ENCODE results near the gene MMEL1. TPM values are rescaled to one million over a fixed set of nuclear protein-coding genes. Genes with fewer than 3 reads are reported as not detected.

MMEL1 gene
- total and polyA plus RNA-seq, 11 donors, result 0.30 to 2.6 (median 0.97) TPM; not detected in 5

DNA sequence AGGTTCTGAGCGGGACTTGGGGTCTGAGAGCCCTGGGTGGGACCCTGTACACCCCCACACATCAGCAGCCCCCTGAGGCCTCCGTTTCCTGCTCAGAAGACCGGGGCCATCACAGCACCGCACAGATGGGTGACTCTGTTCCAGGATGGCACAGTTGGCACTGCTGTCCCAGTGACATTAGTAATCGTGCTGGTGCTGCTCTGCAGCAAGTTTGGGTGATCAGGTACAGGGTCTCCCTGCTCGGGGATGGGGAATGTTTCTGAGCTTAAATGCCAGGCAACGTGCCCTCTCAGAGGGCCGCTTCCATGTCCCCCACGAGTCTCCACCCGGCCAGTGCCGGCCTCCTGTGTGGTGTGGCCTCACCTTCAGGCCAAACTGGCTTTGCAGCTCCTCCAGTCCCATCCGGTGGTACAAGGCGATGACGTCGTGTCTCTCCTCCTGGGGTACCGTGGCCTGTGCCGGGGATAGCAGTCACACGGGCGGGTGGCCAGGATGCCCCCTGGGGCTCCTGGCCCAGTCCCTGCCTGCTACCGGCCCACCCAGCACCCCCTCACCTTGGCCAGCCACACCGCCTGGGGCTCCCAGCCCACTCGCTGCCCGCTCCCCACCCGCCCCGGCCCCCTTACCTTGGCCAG, 29.2 kb downstream of the MMEL1 start:
- TF ChIP-seq POLR2A (IDR thresholded peaks at IDR 0.05), result no peak
- TF ChIP-seq, protein P1, sequence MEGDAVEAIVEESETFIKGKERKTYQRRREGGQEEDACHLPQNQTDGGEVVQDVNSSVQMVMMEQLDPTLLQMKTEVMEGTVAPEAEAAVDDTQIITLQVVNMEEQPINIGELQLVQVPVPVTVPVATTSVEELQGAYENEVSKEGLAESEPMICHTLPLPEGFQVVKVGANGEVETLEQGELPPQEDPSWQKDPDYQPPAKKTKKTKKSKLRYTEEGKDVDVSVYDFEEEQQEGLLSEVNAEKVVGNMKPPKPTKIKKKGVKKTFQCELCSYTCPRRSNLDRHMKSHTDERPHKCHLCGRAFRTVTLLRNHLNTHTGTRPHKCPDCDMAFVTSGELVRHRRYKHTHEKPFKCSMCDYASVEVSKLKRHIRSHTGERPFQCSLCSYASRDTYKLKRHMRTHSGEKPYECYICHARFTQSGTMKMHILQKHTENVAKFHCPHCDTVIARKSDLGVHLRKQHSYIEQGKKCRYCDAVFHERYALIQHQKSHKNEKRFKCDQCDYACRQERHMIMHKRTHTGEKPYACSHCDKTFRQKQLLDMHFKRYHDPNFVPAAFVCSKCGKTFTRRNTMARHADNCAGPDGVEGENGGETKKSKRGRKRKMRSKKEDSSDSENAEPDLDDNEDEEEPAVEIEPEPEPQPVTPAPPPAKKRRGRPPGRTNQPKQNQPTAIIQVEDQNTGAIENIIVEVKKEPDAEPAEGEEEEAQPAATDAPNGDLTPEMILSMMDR (IDR thresholded peaks at IDR 0.05), result no peak
- peaks cover 0 to 32% (median 0%) of the 10 kb centered on the region in 9 donors for H3K27me3 ChIP-seq
- H3K4me3 ChIP-seq, result no peak overlapping the region
- intact Hi-C loops (cut with DNase I), result no loop called here
- no peak for ATAC-seq
- H3K9me3 ChIP-seq, result peaks cover 0 to 14% (median 6%) of the 10 kb centered on the region in 12 donors
- 81 to 86% (median 83%) methylated on average over 14 to 25 of the region's 25 CpGs for WGBS, 4 donors
- peak in 2 of 5 donors; percentile 17 to 41 for DNase-seq
- H3K36me3 ChIP-seq, result no peaks in the 10 kb centered on the region
- peaks cover 0 to 10% (median 2%) of the 10 kb centered on the region in 12 donors for H3K4me1 ChIP-seq
- H3K27ac ChIP-seq, result no peak overlapping the region

DNA sequence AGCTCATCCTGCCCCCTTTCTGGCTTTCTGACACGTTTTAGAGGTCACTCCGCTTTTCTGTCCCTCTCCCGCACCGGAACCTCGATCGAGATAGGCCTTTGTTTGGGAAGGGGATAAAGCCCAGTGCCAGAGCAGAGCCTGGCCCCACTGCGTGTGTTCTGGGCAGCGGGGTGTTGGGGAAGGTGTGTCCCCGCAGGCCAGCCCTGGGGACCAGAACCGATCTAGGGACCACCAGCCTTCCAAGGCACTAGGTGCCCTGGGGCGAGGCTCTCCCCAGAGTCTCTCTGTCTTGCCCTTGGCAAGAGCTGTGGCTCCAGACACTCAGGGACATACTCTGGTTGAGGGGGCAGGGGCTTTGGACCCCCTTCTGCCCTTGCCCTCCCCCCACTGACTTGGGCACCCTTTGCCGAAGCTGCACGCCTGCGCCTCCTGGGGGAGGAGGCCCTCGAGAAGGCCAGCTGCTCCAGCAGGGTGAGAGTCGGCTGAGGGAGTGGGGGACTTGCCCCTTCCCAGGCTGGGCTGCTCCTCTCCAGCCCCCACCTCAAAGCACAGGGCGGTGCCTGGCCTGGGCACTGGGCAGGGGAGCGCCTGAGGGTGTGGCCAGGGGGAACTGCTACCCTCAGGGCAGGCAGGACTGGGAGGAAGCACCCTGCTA, 29.8 kb downstream of the MMEL1 start:
- Histone ChIP-seq H3K36me3 (no peaks in the 10 kb centered on the region), H3K27me3 (peaks cover 0 to 32% (median 0%) of the 10 kb centered on the region in 9 donors), H3K27ac (no peak overlapping the region), H3K9me3 (peaks cover 0 to 20% (median 10%) of the 10 kb centered on the region in 12 donors), H3K4me1 (peaks cover 0 to 10% (median 2%) of the 10 kb centered on the region in 12 donors), H3K4me3 (no peak overlapping the region)
- intact Hi-C loops (cut with DNase I), result no loop called here
- ATAC-seq, result peak in 1 of 4 donors; percentile 17
- TF ChIP-seq POLR2A (IDR thresholded peaks at IDR 0.05), result no peak
- TF ChIP-seq, protein P1 (IDR thresholded peaks at IDR 0.05), result no peak
- DNase-seq, result peak in 1 of 5 donors; percentile 43
- 74 to 81% (median 76%) methylated on average over 6 to 18 of the region's 18 CpGs for WGBS, 4 donors

DNA sequence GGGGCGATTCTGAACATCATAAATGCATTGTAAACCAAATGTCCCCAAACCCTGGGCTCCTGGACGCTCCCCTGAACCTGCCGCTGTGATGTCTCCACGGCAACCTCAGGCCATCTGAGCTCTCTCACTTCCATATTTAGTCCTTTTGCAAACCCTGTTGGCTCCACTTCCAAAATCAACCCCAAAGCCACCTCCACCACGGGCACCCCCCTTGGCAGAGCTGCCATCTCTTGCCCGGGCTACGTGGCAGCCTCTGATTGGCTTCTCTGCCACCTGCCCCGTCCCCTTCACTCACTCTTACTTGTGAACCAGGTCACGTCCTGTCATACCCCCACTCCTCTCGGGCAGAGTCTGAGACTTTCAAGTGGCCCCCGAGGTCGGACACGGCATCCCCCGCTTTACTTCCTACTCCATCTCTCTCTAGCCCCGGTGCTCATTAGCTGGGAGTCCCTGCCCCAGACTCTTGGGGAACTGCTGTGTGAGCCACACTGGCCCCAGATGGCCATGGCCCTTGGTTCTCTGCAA, 30.4 kb downstream of the MMEL1 start:
- no peak overlapping the region for H3K27ac ChIP-seq
- WGBS, 4 donors, result 72 to 77% (median 76%) methylated on average over 15 of the region's 15 CpGs
- DNase-seq (peak in 2 of 5 donors; percentile 11 to 51), ATAC-seq (no peak)
- H3K4me1 ChIP-seq, result peaks cover 0 to 5% (median under 1%) of the 10 kb centered on the region in 12 donors
- intact Hi-C loops (cut with DNase I), result no loop called here
- no peak for TF ChIP-seq POLR2A (IDR thresholded peaks at IDR 0.05)
- TF ChIP-seq, protein P1 (IDR thresholded peaks at IDR 0.05), result no peak
- no peak overlapping the region for H3K4me3 ChIP-seq
- H3K27me3 ChIP-seq, result peaks cover 0 to 32% (median 0%) of the 10 kb centered on the region in 9 donors
- peaks cover 0 to 22% (median 10%) of the 10 kb centered on the region in 12 donors for H3K9me3 ChIP-seq
- H3K36me3 ChIP-seq, result no peaks in the 10 kb centered on the region

DNA sequence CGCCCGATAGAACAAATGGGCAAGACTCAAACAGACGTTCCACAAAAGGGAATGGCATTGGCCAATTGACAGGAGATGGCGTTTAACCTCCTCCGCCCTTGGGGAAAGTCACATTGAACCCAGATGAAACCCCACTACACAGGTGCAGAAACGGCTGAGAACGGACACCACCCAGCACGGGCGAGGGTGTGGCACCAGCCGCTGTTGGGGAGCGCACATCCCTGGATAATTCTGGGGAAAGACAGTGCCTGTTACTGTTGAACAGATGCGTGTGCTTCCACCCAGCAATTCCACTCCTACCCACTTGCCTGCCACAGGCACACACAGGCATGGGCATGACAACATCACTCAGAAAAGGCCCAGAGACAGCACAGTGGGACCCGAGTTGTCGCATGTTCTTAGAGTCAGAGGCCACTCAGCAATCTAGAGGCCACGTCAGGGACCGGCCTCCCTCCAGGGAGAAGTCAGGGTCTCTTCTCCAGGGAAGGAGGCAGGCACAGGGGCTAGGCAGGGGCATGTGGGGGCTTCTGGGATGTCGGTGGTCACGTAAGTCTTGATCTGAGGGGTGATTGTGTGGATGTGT, 31.0 kb downstream of the MMEL1 start:
- DNase-seq (peak in 2 of 5 donors; percentile 7 to 14), ATAC-seq (no peak)
- H3K9me3 ChIP-seq, result peaks cover 0 to 22% (median 10%) of the 10 kb centered on the region in 12 donors
- no peak overlapping the region for H3K27ac ChIP-seq
- H3K36me3 ChIP-seq, result no peaks in the 10 kb centered on the region
- TF ChIP-seq, protein P1 (IDR thresholded peaks at IDR 0.05), result no peak
- TF ChIP-seq POLR2A (IDR thresholded peaks at IDR 0.05), result no peak
- WGBS, 4 donors, result 80 to 87% (median 84%) methylated on average over 18 of the region's 18 CpGs
- intact Hi-C loops (cut with DNase I), result no loop called here
- peaks cover 0 to 32% (median 0%) of the 10 kb centered on the region in 9 donors for H3K27me3 ChIP-seq
- H3K4me3 ChIP-seq, result no peak overlapping the region
- H3K4me1 ChIP-seq, result peaks cover 0 to under 1% (median 0%) of the 10 kb centered on the region in 12 donors

Measured in heart left ventricle (tissue), 16 donors.